ENCODE results near the gene CYP4B1. TPM values are rescaled to one million over a fixed set of nuclear protein-coding genes. Genes with fewer than 3 reads are reported as not detected.
"Not testable (repeated sequence)": the region's sequence is repeated elsewhere in the genome, so short reads cannot be mapped to it uniquely, and the experiment has no call there.

CYP4B1 gene
- total RNA-seq, 1 donor from 2014 or later, result not detected

DNA sequence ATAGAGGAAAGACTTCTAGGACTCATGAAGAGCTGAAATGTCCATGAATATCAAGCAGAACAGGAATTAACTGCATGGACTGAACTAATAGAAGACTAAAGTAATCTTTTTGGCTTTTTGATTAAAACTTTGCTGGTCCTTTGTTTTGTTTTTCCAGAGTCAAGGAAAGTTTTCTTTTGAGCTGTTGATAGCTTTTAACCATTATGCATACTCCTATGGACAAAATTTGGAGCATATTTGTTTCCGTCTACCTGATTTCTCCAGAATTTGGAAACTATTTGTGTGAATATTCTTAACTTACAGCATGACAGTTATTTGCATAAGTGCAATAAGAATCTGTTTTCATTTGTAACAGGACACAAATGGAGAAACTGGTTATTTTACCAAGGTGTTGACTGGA lies 24.5 kb upstream of the CYP4B1 start:
- ATAC-seq (ENCODE audit: low read depth) (no peak), DNase-seq (no peak)
- no peak overlapping the region for H3K27ac Mint-ChIP-seq
- no peaks in the 10 kb centered on the region for H3K4me1 Mint-ChIP-seq
- peaks cover 32% of the 10 kb centered on the region for H3K9me3 Mint-ChIP-seq
- intact Hi-C loops (cut with micrococcal nuclease), result no loop called here
- ChIA-PET POLR2A (no interaction called here), CTCF (no interaction called here)
- H3K4me3 Mint-ChIP-seq, result no peak overlapping the region
- TF ChIP-seq CTCF (IDR thresholded peaks at IDR 0.05), result no peak
- H3K36me3 Mint-ChIP-seq (ENCODE audit: low read depth), result peaks cover 8% of the 10 kb centered on the region
- no peaks in the 10 kb centered on the region for H3K27me3 Mint-ChIP-seq

- peaks cover 11% of the 10 kb centered on the region for H3K9me3 Mint-ChIP-seq
- H3K4me1 Mint-ChIP-seq; POLR2A ChIA-PET; H3K36me3 Mint-ChIP-seq (ENCODE audit: low read depth); DNase-seq; intact Hi-C loops (cut with micrococcal nuclease); H3K27me3 Mint-ChIP-seq; H3K4me3 Mint-ChIP-seq; H3K27ac Mint-ChIP-seq; ATAC-seq (ENCODE audit: low read depth); CTCF ChIA-PET: not testable (repeated sequence)
Observed at GRCh38 chr1:46778456-46778855, 20.4 kb upstream of the CYP4B1 start.

- no peak for DNase-seq
- POLR2A ChIA-PET, result no interaction called here
Observed at GRCh38 chr1:46784666-46785065, 14.2 kb upstream of the CYP4B1 start.

DNA sequence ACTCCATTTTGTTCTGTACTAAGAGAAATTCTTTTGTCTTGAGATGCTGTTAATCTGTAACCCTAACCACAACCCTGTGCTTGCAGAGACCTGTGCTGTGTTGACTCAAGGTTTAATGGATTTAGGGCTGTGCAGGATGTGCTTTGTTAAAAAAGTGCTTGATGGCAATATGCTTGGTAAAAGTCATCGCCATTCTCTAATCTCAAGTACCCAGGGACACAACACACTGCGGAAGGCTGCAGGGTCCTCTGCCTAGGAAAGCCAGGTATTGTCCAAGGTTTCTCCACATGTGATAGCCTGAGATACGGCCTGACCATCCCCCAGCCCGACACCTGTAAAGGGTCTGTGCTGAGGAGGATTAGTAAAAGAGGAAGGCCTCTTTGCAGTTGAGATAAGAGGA lies 10.2 kb upstream of the CYP4B1 start:
- intact Hi-C loops (cut with micrococcal nuclease); H3K9me3 Mint-ChIP-seq; DNase-seq; CTCF ChIA-PET; H3K4me1 Mint-ChIP-seq; POLR2A ChIA-PET; H3K4me3 Mint-ChIP-seq; H3K36me3 Mint-ChIP-seq (ENCODE audit: low read depth); H3K27ac Mint-ChIP-seq; ATAC-seq (ENCODE audit: low read depth): not testable (repeated sequence)
- H3K27me3 Mint-ChIP-seq, result peaks cover 22% of the 10 kb centered on the region

More at GRCh38 chr1:46784666-46785065, 14.2 kb upstream of the CYP4B1 start:
- Mint-ChIP-seq H3K4me3 (no peak overlapping the region), H3K27ac (no peak overlapping the region), H3K4me1 (no peaks in the 10 kb centered on the region), H3K9me3 (peaks cover 4% of the 10 kb centered on the region), H3K27me3 (peaks cover 11% of the 10 kb centered on the region), H3K36me3 (ENCODE audit: low read depth) (no peaks in the 10 kb centered on the region)
- intact Hi-C loops (cut with micrococcal nuclease), result no loop called here
- no peak for ATAC-seq (ENCODE audit: low read depth)
- CTCF ChIA-PET, result no interaction called here
- TF ChIP-seq CTCF (IDR thresholded peaks at IDR 0.05), result no peak

GRCh38 chr1:46790446-46791101 lies 8.3 kb upstream of the CYP4B1 start:
- Mint-ChIP-seq H3K27ac (no peak overlapping the region), H3K9me3 (peaks cover 5% of the 10 kb centered on the region), H3K36me3 (ENCODE audit: low read depth) (no peaks in the 10 kb centered on the region), H3K4me1 (no peaks in the 10 kb centered on the region), H3K27me3 (peaks cover 22% of the 10 kb centered on the region), H3K4me3 (no peak overlapping the region)
- no peak for TF ChIP-seq CTCF (IDR thresholded peaks at IDR 0.05)
- ATAC-seq (ENCODE audit: low read depth) (no peak), DNase-seq (no peak)
- intact Hi-C loops (cut with micrococcal nuclease), result no loop called here
- ChIA-PET POLR2A (no interaction called here), CTCF (no interaction called here)

- no peaks in the 10 kb centered on the region for H3K36me3 Mint-ChIP-seq (ENCODE audit: low read depth)
- TF ChIP-seq CTCF (IDR thresholded peaks at IDR 0.05), result no peak
- DNase-seq (no peak), ATAC-seq (ENCODE audit: low read depth) (no peak)
- POLR2A ChIA-PET, result no interaction called here
- intact Hi-C loops (cut with micrococcal nuclease), result no loop called here
- H3K4me1 Mint-ChIP-seq, result no peaks in the 10 kb centered on the region
- H3K4me3 Mint-ChIP-seq, result no peak overlapping the region
- CTCF ChIA-PET, result no interaction called here
- H3K9me3 Mint-ChIP-seq, result peaks cover 5% of the 10 kb centered on the region
- no peak overlapping the region for H3K27ac Mint-ChIP-seq
- H3K27me3 Mint-ChIP-seq, result peaks cover 29% of the 10 kb centered on the region
Observed at GRCh38 chr1:46793126-46793525, 5.7 kb upstream of the CYP4B1 start.

Measured in activated B cell treated with CpG ODN at 0.5 μM for 24 hours (primary cell).